Activated T-cell treated with anti-CD3 and anti-CD28 coated beads, Interleukin-2, amount 50 U/mL, for 48 hours (primary cell): ENCODE measurements around the gene MARCHF9.

Experiments used
- DNase-seq, 2 experiments: peaks; one replicate each; pipeline ENCODE4 v3.0.0-alpha.2; 2020

MARCHF9 gene

DNA sequence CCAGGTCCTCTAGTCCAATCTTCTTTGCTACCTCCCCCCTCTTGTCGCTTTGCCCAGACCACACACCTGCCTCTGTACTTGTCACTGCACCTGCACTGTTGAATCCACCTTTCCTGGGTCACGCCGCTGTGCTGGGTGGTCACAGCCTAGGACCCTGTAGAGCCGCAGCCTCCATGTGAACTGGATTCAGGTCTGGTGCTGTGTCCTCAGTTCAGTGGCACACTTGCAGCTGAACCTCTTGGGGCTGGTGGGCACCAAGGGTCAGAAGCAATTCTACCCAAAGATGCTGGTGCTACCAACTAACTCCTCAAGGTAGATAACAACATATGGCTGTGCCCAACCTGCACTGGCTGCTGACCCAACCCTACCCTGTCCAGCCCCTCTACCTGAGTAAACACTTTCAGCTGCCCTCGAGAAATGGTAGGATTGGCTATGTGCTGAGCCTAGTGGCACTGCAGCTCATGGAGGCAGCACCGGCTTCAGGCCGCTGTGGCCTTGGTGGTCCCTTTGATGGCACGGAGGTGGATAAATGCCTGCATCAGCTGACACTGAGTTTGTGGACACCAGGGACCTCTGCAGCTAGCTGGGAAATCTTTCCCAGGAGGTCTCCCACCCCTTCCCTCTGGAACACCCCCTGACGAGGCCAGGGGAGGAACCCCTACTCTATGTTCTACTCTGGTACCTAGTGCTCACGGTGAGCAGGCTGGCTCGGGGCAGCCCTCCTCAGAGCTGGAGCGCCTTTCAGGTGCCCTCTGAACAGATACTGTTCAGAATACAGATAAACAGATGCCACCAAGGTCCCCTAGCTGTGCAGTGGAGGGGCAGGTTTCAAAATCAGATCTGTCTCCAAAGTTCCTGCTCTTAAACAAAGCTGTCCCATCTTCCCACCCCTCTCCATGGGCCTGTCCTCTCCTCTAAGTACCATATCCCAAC, 30.6 kb upstream of the MARCHF9 start:
- DNase-seq = peak; percentile 14 to 15

DNA sequence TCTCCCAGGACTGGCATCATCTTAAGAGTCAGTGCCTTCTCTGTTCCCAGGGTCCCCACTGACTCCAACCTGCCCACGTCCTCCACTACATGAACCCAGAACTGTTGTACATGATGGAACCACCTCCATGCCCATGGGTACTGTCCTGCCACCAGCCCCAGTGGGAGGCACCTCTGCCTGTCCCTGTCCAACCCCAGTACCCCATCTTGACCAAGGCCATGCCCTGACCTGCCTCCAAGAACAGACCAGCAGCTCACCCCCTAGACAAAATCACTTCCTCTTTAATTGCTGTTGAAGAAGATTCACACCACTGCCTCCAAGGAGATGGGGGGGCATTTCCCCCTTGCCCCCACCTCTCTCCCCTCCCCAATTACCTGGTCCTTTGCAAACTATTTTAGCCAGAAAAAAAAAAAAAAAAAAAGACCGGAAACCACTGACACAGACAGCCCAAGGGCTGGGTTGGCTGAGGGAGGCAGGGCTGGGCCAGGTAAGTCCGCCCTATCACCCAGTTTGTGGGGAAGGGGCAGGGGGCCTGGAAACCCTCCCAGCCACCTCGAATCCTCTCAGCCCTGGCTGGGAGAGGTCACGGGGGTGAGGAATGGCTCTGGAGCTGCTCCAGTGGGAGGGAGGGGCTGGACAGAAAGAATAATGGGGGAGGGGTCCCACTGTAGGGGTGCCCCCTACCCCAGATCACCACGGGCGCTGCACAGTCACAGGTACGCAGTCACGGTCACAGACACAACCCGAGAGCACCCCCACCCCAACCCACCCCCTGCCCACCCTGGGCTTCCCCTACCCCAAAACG, 29.8 kb upstream of the MARCHF9 start:
- DNase-seq = peak; percentile 9 to 15

DNA sequence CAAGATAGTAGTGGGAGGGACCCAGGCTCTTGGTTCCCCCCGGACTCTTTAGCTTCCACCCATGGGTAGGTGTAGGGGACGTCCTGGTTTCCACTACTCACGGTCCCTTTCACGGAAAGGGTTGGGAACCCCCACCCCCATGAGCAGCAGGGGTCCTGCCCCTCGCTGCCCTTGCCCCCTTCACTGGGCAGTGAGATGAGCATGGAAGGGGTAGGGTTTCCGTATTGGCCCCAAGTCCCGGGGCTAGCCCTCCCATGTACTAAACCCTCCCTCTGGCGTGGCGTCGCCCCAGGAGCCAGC, 29.1 kb upstream of the MARCHF9 start:
- DNase-seq = no peak

DNA sequence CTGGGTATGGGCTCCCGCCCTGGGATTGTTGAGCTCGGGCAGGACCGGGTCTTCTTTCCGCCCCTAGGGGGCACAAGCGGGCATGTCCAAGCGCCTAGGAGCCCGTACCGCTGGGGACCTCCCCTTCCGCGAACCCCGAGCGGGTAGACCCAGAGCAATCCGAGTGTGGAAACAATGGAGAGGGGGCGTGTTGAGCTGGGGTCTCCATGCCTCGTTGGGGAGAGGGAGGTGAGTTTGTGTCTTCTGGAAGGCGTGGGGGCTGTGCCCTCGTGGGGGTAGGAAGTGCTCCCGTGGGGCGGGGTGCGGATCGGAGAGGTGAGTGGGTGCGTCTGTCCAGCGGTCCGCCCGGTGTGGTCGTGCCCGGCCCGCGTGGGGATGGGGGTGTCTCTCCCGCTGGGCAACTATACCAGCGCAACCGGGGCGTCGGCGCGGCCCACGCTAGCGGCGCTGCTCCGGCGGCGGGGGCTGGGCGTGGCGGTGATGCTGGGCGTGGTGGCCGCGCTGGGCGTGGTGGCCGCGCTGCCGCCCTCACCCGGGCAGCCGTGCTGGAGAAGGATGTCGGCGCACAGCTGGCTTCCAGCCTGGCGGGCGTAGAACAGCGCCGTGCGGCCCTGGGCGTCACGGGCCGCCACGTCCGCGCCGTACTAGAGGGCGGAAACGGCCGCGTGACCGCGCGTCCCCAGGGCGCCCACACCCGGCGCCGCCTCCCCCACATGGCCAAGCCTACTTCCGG, 28.6 kb upstream of the MARCHF9 start:
- DNase-seq = peak; percentile 46 to 54

DNA sequence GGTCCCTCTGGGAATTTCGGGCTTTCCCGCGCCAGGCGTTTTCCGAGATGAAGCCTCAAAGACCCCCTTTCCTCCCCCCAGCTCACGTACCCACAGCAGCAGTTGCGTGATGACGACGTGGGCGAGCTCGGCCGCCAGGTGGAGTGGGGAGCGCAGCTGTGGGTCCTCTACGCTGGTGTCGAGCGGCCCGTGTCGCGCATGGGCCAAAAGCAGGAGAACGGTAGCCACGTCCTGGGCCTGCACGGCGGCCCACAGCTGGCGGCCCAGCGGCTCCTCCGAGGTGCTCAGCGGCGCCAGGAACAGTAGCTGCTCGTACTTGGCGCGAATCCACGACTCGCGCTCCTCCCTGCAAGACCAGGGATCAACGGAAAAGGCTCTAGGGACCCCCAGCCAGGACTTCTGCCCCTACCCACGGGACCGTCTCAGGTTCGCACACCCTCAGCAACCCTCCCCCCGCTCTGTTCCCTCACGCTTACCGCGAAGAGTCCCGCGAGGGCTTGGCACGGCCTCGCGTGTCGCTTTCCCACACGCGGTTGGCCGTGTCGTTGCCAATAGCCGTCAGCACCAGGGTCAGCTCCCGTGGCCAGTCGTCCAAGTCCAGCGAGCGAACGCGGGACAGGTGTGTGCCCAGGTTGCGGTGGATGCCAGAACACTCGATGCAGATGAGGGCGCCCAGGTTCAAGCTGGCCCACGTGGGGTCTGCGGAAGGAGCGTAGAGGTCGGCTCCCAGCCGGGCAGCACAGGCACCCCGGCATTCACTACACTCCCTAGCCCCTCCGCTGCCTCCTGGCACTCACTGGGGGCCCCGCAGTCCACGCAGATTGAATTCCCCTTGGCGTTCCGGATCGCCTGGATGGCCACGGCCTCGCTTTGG, 27.8 kb upstream of the MARCHF9 start:
- DNase-seq = peak; percentile 15 to 16

DNA sequence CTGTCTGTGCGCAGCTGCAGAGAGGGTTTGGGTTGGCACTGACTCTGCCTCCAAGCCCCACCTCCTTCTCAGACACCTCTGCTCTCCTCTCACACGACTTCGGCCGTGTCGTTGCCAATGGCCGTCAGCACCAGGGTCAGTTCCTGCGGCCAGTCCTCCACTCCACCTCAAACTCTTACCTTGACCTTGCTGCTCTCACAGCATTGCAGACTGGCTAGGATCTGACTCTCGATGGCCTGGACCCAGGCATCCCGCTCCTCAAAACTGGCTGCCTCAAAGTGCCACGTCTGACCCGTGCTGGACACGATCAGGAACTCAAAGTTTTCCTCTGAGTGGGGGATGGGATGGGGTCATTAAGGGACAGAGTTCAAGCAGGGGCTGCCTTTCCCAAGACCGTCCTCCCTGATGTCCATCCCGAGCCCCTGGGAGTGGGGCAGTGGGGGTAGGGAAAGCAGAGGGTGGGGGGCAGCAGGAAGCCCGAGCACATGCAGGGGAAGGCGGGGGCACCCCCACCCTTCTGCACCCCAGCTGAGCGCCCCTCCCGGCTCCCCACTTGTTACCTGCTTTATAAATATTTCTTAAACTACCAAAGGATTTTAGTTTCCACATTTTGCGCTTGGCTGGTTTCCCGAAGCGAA, 27.0 kb upstream of the MARCHF9 start:
- no peak for DNase-seq

DNA sequence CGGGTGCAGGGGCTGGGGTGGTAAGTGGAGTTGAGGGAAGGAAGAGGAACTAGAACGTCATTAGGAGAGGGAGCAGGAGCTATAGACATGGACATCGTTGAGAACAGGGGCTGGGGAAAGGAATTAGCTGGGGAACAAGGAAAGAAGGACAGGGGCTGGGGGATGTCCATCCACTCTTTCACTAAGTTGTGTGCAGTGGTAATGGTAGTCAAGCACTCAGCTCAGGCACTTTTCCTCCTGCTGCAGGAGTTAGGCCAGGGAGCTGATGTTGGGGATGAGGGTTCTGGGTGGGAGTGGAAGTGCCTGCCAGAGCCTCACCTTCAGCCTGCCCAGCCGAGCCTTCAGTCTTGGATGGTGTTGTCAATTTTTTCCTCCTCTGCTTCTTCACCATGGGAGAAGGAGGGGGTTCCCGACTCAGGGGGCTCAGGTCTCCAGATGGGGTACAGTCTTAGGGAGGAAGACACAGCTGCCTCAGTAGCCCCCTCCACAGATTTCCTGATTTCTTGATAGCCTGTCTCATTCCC, 25.5 kb upstream of the MARCHF9 start:
- no peak for DNase-seq

DNA sequence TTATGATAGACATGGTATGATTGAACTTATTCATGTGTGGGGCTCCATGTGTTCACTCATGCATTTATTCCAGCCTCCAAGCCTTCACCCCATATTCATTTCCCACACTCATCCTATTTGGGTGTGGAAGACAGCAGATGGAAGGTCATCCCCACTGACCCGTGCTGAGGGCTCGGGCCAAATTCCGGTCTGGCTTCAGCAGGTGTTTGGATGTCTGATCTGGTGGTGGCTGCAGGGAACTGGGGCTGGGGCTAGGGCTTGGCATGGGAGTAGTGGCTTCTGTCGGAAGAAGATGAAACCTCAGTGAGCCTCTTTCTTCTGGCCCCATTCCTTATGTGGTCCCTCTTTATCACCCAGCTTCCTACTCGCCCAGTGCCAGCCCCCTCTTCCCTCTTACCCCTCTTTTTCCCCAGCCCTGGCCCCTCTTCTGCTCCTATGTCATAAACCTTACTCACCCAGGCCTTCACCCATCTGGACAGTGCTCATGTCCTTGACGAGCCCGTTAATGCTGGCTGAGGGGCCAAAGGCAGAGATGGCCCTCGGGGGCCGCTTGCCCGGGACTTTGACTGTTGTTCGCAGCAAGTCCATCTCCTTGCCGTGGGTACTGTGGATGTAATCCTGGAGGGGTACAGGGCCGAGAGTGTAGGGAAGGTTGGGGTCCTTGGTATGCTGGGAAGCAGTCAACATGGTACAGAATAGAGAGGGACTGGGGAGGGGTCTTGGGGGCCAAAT, 24.4 kb upstream of the MARCHF9 start:
- DNase-seq = no peak

DNA sequence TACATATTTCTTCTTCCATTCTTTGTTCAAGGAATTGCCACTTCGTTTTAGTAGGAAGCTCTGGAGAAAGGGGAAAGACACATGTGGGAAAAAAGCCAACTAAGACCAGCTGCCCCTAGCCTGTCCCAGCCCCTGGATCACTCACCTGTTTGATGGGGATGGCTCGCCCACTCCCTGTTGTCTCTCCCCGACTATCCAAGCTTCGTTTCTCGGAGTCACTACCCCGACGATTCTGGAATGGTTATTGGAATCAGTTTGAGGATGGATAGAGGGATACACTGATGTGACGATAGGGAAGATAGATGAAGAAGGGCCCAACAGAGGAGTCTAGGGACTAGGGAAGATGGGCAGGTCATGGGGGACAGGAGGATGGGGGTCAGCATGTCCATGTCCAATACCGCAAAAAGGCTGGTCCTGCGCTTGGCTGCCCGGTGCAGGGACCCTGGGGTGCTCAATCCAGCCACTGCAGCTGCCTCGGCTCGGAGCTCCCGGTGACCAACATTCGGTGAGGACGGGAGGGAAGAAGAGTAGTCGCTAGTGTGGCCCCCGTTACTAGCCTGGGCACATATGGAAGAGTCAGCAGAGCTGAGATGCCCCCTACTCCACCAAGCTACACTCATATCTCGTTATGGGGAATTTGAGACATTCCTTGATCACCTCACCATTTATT, 23.4 kb upstream of the MARCHF9 start:
- DNase-seq = no peak

DNA sequence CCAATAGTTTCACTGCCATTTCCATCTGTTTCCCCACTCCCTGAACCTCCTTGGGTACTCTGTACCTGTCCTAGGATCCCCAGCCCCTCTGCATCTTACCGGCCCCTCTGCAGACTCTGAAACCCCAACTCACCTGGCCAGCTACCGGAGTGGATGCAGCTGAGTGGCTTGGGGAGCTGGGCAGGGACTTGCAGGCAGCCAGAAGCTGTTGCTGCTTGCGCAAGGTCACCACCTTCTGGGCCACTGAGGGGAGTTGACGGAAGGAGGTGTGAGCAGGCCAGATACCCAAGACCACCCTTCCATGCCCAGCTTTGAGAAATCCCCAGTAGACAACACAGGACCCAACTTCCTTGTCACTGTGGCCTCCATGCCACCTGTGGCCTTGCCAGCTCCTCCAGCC, 22.6 kb upstream of the MARCHF9 start:
- DNase-seq = no peak

DNA sequence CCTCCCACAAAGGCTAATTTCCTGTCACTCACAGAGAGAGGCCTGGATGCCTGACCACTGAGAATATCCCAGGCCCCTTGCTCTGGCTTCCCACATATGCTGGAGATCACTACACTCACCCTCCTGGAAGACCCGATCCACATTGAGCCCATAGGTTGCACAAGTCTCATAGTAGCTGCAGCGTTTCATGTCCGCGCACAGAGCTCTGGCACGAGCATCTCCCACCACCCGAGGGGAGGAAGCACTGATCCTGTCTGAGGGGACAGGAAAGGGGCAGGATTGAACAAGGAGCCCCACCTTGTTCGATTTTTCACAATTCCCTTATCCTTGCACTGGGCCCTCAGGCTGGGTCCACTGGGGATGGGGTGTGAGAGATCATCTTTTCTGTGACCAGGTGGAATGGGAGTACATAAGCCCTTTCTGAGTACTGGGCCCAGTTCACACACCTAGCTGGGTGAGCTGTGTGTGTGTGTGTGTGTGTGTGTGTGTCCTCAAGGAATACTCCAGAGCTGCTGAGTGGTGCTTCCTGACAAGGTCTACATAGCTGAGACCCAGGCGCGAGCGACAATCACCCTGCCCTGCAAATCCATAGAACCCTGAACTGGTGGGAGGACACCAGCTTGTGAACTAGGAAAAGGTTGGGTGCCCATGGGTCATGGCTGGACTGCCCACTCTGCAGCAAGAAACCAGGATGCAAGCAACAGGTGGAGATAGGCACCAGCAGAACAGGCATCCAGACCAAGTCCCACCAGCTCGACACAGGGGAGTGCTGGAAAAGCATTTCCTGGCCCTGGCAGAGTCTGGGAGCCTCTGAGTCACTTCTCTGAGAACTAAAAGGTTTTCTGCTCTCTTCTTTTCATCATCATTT, 21.9 kb upstream of the MARCHF9 start:
- no peak for DNase-seq

DNA sequence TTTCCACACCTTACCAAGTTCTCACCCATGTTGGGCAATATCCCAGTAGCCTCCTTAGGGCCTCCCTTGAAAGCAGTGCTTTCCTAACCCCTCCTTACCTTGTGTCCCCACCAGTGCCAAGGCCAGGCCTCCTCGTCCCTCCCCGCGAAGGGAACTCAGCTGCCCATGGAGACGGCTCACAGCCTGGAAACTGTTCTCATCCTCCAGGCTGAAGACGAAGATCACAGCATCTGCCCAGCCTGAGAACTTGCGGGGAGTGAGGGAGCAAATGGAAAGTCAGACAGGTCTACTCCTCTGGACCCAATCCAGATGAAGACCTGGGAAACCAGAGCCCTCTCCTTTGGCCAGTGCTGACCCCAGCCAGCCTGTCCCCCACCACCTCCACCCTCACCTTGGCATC, 21.0 kb upstream of the MARCHF9 start:
- no peak for DNase-seq

DNA sequence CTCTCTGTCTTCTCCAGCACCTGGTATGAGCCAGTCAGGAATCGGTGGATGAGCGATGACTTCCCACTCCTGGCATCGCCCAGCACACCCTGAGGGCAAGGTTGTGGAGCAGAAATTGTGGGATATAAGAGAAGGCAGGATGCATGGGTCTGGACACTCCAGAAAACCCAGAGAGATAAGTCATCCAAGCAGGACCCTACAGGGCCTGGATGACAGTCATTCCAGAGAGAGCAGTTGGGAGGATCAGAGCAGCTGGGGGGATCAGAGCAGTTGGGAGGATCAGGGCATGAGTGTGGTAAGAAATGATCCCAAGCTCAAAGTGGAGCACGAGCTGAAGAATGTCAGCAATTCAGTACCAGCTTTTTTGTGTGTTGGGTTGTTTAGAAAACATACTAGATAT, 20.3 kb upstream of the MARCHF9 start:
- DNase-seq = no peak

DNA sequence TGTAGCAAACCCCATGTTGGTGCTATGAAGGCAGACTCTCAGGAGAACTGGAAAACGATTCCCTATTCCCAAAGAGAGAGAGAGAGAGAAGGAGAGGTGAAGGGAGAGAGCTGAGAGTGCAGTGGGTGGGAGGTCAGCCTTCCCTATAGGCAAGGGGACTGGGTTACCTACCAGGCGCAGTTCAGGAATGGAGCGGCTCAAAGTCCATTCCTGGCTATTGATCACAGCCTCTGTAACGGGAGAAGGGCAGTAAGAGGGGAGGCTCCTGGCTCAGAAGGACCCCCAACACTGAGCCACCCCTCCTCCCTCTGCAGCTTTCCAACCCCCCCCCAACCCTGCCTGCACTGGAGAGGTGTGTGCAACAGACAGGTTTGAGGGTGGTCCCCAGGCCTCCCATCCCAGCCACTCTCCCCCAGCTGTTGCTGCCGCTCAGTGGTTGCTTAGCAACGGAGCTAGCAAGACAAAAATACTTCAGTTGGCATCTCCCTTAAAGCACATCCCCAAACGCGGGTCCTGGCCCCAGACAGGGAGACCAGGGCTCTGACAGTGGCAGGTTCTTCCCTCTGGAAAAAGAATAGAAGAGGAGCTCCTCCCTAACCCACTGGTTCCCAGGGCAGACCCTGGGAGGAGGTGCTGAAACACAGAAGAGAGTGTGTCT, 19.6 kb upstream of the MARCHF9 start:
- DNase-seq = no peak

DNA sequence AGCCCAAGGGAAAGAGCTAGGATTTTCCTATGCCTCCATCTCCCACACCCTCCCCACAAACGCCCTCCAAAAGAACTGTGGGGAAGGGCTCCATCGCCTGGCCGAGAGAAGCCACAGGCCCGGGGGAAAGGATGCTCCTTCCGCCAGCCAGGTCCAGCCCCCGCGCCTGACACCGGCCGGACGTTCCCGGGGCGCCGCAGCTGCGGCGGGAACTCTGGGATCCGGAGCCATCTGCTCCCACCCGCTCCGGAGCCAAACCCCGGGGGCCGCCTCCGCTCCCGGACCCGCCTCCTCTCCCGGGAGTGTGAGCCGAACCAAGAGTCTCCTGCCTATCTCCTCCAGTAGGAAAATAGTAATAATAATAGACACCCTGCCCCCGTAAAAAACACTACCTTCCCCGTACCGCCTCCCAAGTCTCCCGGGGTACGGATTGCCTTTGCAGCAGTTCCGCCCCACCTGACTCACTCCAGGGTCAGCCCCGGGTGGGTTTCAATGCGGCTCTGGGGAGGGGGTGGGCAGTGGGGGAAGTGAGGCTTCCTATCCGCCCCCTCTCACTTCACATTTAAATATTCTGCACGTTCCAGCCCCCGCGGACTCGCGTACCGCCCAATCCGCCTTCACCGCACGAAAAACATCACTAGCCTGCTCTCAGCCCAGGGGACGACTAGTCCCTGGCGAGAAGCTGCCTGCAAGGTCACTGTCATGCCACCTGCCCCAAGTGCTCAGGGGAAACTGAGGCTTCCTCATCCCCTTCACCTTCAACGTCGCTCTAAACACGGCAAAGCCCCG, 18.8 kb upstream of the MARCHF9 start:
- DNase-seq = no peak

DNA sequence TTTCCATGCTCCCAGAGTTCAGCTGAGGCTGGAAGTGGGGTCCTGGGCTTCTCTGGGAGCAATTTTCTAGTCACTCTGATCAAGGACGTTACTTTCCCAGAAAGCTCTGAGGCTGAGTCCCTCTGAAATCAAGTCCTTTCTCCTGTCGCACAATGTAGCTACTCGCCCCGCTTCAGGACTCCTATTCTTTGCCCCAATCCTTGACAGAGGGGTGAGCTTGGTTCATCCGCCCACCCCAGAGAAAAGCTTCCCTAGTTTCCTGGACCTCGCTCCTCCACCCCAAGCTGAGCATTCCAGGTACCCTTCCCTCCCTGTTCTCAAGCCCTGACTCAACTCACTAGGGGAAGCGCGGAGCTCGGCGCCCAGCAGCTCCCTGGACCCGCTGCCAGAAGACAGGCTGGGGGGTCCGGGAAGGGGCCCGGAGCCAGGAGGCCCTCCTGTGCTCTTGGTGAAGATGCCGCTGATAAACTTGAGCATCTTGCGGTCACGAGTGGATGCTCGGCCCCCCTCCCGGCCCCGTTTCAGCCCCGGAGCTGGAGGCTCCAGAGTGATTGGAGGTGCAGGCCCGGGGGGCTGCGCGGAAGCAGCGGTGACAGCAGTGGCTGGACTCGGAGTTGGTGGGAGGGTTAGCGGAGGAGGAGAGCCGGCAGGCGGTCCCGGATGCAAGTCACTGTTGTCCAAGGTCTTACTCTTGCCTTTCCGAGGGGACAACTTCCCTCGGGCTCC, 18.0 kb upstream of the MARCHF9 start:
- no peak for DNase-seq
